NOMO-1 treated with dmso at 0.1 percent for 144 hours (cell line): ENCODE data around the gene ATXN10.
"Not testable (repeated sequence)": the region's sequence is repeated elsewhere in the genome, so short reads cannot be mapped to it uniquely, and the experiment has no call there.

ENCODE experiments used
- DNase-seq: peaks from one replicate; lab custom pipeline; 2025; ENCODE audit not compliant: unreplicated experiment; lab: John Stamatoyannopoulos, UW

The ATXN10 gene

DNA sequence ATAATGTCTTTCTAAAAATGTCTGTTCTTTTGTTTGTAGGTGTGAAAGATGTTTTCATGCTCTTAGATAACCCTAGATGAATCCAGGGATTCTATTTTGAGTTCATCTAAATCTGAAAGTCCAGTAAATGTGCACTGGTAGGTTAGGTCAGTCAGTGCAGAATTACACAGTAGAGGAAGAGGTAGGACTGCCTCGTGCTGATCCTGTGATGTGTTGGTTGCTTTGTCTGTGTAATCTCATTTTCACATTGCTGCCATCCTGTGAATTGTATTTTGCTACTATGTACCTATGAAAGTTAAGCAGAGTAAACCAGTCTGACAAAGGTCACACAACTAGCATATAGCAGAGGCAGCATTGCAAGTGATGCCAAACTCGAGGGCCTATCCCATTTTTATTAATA, 36.5 kb downstream of the ATXN10 start:
- DNase-seq, result no peak

DNA sequence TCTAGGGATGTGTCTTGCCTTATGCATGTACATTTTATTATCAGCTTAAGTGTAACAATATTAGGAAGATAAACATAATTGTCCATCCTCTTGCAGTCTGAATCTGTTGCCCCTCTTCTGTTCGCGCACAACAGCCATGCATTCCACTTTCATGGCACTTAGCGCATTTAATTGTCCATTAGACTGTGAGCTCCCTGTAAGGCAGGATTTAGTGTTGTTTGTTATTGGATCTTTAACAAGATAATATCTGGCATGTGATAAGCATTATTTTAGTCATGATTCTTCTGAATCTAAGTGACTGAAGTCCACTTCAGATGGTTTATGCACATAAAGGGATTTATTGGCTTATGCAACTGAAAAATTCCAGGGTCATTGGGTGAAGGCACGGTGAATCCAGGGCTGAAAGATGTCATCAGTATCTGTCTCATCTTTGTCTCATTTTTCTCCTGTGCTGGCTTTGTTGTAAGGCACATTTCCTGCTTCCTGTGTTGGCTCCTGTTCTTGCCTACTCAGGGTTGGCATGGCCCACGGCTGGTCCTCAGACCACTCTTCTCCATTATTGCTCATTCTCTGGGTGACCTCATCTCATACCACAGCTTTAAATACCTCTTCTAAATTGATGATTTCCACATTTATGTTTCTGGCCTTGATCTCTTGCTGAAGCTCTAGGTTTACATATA, 37.6 kb downstream of the ATXN10 start:
- DNase-seq, result no peak

DNA sequence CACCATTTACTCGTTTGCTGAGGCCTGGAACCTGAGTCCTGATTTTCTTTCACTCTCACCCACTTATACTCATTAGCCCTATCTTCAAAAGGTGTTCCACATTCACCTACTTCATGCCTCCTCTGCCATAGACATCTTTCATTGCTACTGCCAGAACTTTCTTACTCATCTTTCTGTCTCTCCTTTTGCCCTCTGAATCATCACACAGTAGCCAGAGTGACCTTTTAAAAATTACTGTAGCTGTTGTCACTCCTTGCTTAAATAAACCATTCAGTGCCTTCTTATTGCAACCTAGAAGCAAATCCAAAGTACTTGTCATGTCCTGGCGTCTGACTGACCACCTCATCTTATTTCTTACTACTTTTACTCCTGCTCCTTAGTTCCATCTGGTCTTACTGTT, 38.2 kb downstream of the ATXN10 start:
- DNase-seq, result no peak

DNA sequence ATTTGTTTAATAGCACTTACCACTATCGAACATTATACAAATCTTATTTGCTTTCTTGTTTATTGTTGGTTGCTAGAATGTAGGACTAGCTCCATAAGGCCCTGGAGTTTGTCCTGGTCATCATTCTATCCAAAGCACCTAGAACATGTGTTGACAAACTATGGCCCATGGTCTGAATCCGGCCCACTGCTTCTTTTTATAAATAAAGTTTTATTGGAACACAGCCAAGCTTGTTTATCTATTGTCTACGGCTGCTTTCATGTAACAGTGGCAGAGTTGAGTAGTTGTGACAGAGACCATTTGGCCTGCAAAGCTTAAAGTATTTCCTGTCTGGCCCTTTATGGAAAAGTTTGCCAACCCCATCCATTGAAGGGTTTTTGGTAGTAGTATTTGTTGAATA, 38.8 kb downstream of the ATXN10 start:
- DNase-seq, result no peak

DNA sequence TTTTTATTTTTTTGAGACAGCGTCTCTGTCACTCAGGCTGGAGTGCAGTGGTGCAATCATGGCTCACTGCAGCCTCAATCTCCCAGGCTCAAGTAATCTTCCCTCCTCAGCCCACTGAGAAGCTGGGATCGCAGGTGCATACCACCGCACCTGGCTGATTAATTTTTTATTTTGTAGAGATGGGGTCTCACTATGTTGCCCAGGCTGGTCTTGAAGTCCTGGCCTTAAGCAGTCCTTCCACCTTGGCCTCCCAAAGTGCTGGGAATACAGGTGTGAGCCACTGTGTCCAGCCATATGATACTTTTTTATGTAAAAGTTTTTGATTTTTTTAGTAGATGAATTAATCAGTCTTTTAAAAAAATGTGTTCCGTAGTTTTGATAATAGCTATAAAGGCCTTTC, 42.8 kb downstream of the ATXN10 start:
- not testable (repeated sequence) for DNase-seq

DNA sequence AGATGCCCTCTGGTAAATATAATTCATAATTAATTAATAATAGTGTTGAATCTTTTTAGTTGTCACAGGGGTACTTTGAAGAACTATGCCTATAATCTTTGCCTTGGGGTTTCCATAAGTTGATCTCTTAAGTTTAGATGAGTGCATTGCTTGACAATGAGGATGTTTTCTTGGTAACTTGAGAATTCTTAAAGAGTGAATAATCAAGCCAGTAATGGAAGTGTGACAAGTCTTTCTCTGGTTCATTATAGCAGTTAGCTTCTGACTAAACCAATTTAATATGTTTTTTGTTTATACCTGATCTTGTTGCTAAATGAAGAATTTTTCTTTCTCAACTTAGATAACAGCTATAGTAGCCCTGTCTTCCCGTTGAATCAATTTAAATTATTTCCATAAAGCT, 46.2 kb downstream of the ATXN10 start:
- no peak for DNase-seq

DNA sequence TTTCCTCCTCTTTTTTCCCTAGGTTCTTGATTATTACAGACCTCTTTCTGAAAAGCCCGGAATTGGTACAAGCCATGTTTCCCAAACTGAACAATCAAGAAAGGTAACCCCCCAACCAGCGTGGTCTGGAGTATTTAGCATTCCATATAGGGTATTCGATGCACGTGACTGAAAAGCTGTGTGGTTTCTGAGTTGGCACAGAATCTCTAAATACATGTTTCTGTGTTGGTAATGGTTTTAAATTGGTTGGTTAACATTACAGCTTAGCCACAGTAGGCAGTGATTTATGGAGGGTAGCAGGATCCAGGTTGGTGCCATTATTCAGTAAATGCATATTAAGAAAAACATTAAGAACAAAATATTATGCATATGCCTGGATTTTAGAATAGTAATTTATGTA, 46.8 kb downstream of the ATXN10 start:
- no peak for DNase-seq

DNA sequence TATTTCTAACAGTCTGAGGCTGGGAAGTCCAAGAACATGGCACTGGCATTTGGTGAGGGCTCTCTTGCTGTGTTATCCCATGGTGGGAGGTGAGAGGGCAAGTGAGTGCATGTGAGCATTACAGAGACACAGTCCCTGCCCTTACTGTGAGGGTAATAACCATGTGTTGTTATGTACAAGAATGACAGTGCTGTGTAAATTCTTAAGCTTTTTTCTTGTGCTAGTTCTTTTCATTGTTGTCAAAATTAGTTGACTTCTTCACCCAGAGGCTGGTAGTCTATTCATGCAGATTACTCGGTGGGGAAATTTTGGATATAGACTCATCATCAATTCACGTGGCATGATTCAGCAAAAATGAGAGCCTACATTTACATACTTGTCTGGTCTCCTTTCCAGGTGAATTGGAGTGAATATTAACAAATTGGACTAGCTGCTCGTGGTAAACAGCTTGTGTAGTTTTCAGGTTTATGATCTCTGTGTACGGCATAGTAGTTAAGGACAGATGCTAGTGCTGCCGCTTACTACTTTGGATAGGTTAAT, 49.3 kb downstream of the ATXN10 start:
- no peak for DNase-seq

DNA sequence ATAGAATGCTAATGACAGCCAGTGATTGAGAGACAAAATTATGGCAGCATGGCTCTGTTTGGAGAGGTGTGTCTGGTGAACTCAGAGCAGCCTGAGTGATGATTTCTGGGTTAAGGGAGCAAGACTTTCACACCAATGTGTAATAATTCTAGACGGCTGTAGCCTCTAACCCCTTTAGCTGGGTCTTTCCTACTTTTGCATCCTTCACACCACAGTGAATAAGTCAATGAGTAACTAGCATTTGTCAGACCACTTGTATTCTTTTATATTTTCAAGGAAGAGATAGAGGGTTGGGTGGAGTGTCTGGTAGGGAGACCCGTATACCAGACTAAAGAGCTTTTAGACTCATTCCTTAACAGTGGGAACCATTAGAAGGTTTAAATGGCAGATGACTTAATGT, 50.4 kb downstream of the ATXN10 start:
- no peak for DNase-seq

DNA sequence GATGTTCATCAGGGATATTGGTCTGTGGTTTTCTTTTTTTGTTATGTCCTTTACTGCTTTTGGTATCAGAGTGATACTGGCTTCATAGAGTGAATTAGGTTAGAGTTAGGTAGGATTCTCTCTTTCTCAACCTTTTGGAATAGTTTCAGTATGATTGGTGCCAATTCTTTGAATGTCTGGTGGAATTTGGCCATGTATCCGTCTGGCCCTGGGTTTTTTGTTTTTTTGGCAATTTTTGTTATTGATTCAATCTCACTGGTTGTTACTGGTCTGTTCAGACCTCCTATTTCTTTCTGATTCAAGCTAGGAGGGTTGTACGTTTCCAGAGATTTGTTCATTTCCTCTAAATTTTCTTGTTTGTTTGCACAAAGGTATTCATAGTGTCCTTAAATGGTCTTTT, 54.4 kb downstream of the ATXN10 start:
- DNase-seq, result no peak

DNA sequence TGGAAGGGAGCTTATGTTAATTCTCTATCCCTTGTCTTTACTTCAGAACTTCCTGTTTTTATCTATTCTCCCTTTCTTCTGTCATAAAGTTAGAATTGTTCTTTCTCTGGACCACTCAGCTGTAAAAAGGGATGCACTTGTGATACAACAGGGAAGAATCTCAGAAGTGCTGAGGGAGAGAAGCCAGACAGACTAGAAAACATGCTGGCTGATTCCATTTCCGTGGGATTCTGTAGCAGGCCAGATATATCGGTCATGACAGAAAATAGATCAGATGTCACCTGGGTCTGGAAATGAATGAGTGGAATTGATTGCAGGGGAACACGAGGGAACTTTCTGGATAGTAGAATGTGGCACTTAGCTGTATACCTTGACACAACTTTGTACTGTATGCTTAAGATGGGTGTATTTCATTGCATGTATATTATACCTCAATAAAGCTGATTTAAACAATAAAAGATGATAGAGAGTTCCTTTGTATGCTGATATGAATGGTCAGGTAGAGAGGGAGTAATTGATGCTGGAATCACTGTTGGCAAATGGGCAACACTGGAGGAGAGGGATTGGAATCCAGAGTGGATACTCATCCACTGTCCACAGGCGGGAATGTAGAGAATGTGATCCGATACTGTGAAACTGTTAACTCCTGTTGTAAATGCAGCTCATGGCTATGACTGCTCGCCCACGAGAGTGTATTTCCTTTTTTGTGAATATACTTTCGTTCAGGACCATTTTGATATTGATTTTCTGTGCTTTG, 59.6 kb downstream of the ATXN10 start:
- no peak for DNase-seq

DNA sequence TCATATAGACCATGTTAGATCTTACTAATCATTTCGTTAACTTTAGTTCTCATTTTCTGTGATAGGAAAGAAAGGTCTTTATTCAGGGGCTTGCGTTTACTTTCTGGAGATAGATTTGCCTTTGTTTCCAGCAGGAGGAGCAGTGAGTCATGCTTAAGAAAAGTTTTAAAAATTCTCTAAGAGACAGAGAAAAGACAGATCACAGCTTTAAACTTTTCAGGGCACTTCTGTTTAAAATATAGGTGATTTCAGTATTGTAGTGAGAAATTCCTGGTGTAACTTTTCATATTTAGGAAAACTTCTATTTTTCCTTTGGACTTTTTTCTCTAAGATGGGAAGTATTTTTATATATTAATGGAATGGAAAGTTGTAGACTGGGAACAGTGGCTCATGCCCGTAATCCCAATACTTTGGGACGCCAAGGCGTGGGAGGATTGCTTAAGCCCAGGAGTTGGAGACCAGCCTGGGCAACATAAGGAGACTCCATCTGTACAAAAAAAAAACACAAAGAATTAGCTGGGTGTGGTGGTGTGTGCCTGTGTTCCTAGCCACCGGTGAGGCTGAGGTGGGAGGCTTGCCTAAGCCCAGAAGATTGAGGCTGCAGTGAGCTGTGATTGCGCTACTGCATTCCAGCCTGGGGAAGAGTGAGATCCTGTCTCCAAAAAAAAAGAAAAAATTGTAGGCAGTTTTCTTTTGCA, 60.3 kb downstream of the ATXN10 start:
- DNase-seq, result no peak

DNA sequence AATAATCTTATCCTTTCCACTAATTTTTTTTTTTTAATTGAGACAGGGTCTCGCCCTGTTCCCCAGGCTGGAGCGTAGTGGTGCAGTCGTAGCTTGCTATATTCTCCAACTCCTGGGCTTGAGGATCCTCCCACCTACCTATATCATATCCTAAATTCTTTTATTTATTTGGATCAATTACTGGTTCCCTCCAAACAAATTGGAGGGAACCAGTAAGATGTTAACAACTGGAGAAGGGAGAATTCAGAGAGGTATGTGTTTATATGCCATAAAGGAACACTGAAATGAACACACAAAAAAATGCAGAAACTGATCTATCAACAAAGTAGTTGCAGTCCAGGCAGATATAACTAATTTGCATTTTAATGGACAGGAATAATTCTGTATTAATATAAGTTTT, 63.6 kb downstream of the ATXN10 start:
- no peak for DNase-seq

DNA sequence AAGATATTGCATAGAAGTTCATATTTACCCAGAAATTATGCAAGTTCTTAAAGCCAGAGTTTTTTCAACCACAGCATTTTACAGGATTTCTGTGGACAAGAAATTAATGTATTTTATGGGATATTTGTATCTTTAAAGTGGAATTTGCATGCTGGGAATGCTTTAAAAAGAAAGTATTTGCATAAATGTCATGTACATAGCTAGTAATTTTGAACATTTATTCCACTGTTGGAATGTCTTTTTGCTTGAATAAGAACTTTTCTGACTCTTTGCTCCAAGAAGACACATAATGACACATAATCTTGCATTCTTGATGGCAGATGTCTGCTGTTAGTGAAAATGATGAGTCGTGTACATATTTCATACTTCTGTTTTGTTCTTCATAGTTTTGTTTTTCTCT, 66.6 kb downstream of the ATXN10 start:
- no peak for DNase-seq

DNA sequence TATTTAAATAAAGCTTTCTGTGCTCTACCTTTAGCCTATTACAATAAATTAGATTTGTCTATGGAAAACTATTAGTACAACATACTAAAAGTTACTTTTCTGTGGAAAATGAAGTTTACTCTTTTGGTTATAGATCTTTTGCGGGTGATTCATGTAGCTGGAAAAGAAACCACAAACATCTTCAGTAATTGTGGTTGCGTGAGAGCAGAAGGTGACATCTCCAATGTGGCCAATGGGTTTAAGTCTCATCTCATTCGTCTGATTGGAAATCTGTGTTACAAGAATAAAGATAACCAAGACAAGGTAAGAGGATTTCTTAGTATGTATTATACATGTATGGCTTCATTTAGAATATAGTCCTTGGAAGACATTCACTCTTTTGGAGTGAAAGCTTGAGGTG, 68.6 kb downstream of the ATXN10 start:
- DNase-seq, result no peak

DNA sequence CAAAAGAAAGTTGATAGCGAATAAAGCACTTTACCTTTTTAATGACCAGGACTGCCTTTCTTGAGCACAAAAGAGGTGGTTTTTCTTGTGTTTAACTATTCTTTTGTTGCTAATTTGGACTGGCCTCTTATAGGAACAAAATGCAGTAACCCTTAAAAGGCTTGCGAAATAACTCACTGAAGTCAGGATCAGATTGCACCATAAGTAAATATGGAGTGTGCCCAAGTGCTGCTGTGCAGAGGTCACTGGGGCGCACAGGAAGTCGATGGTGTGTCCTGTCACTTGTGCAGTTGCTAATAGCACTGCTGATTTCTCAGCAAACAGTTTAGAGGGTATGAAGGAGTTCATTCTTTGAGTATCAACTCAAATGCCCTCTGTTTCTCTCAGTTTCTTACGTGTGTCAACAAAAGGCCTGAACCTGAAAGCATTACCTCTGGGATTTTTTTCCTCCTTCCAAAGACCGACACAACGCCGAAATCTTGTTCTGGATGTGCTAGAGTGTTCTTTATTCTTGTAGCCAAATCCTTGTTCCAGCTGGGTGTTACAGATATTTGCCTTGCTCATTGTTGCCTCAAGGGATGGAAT, 71.3 kb downstream of the ATXN10 start:
- DNase-seq, result peak; percentile 79

DNA sequence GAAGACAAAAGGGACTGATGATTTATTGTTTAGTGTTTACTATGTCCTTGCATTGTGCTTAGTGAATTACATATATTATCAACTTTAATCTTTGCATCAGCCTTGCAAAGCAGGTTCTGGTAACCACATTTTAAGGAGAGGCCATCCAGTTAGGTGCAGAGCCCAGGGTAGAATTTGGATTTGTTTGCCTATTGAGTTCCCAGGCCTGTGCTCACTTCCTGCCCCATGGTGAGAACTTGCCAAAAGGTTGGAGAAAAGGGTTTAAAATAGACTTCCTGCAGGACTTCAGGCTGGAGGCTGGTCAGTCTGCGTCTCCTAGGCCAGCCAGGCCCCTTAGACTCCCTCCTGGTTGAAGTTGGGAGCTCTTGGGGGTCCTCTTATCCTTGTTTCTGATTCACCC, 72.1 kb downstream of the ATXN10 start:
- no peak for DNase-seq

DNA sequence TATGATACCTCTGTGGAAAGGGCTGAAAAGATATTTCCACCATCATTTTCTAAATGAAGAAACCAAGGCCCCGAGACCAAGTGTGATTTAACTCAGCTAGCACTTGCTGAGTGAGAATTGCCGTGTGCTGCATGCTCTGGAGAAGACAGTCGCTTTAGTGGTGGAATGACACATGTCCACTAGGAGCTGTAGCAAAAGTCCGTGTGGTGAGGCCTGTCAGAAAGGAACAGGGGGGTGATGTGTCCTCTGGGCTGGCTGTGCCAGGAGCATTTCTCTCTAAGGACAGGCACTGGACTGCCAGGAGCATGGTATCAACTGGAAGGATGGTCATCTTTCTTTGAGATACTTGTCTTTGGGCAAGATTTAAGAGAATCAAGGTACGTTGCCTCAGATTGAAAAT, 72.8 kb downstream of the ATXN10 start:
- DNase-seq, result no peak

DNA sequence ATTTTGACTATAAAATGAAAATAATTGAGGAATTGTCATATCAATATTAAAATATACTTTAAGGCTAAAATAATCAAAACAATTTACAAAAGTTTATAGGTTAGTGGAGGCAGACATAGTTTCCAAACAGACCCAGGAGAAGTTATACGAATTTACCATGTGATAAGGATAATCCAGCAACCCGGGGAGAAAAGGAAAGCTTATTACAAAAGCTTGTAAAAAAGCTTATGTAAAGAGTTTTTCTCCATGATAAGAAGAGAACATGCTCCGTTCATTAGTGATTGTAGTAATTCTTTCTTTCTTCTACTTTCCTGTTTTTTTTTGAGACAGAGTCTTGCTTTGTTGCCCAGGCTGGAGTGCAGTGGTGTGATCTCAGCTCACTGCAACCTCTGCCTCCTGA, 79.0 kb downstream of the ATXN10 start:
- DNase-seq, result no peak

DNA sequence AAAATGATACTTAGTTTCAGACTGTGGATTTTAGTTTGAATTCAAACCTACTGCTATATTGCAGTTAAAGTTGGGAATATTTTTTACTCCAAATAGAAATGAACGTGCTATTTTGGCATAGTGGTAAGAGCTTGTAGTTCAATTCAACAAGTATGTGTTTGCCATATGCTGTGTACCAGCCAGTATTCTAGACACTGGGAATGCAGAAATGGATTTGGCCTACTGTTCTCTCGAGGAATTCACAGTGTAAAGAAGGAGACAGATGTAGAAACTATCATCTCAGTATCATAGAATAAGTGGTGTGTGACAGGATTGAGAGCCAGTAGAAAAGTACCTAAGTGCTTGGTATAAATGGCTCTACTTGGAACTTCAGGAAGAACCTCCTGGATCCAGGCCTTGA, 80.4 kb downstream of the ATXN10 start:
- no peak for DNase-seq

DNA sequence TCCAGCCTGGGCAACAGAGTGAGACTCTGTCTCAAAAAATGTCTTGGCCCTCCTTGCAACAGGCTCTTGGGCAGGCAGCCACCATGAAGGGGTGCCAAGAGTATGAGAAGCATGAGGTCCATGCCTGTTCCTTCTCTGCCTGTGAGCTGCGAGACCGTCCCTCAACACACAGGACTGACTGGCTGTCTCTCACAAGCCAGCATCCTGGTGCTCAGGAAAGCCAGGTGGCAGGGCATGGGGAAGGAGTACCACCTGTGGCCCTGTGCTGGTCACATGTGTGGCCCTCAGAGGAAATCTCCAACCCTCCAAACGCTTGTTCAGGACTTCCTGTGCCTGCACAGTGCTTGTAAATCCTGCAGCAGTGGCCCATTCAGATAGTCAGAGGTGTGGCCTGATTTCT, 83.2 kb downstream of the ATXN10 start:
- no peak for DNase-seq

DNA sequence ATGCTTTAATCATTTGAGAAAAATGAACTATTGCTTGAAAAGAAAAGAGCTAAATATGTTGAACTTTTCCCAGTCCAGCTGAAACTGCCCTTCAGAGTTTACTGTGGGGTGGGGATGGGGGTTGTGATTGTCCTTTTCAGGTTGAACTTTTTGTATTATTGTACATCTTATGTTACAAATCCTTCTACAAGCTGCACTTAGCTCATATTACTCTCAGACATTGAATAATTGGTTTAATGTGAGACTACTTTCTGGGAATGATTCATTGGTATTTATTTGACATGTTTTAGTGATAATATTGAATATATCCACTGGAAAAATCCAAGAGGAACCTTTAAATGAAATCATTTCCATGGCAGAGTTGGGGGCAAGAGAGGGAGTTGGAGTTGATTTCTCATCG, 84.9 kb downstream of the ATXN10 start:
- no peak for DNase-seq
